ENCODE results near the gene SGPL1. TPM values are rescaled to one million over a fixed set of nuclear protein-coding genes. Genes with fewer than 3 reads are reported as not detected.

SGPL1 gene
- total and polyA plus RNA-seq, 2 experiments from 2014 or later = 12.0 to 42.7 TPM

GRCh38 chr10:70889291-70889690 is 73.5 kb downstream of the SGPL1 start:
- Mint-ChIP-seq H3K27ac (no peak overlapping the region), H3K27me3 (ENCODE audit: insufficient read depth, low read depth, poor library complexity) (peaks cover 1% of the 10 kb centered on the region), H3K4me1 (peaks cover 45% of the 10 kb centered on the region), H3K9me3 (peaks cover 9% of the 10 kb centered on the region), H3K36me3 (ENCODE audit: low read depth) (peaks cover 13% of the 10 kb centered on the region), H3K4me3 (peak overlapping the region; percentile 79; the same call in 1 of the 3 replicates)
- 0 out of 2 replicates have a peak, but pooled peaks cover 3% of the 10 kb centered on the region for H3K36me3 ChIP-seq (ENCODE audit: insufficient read depth)
- no peak overlapping the region for H2AFZ ChIP-seq
- peaks cover 30% of the 10 kb centered on the region for H3K4me1 ChIP-seq (ENCODE audit: insufficient read depth)
- no peaks in the 10 kb centered on the region for H4K20me1 ChIP-seq (replicated peaks; ENCODE audit: insufficient read depth)
- H3K9me2 ChIP-seq (ENCODE audit: insufficient read depth) = no peaks in the 10 kb centered on the region
- H3K27ac ChIP-seq (ENCODE audit: low read depth) = no peak overlapping the region
- no peaks in the 10 kb centered on the region for H3F3A ChIP-seq (replicated peaks; ENCODE audit: low read depth)
- TF ChIP-seq STAT1 (IDR thresholded peaks at IDR 0.05; ENCODE audit: unreplicated experiment) (no peak), ZNF114 (CRISPR knock-in tag; IDR thresholded peaks at IDR 0.05) (no peak), EZH2phosphoT487 (IDR thresholded peaks at IDR 0.05; ENCODE audit: unreplicated experiment) (no peak), NANOG (IDR thresholded peaks at IDR 0.05; ENCODE audit: borderline replicate concordance) (no peak), CREB1 (CRISPR knock-in tag; IDR thresholded peaks at IDR 0.05; ENCODE audit: low read depth) (no peak), ZNF331 (CRISPR knock-in tag; IDR thresholded peaks at IDR 0.05; ENCODE audit: low read depth) (no peak), ZNF462 (CRISPR knock-in tag; IDR thresholded peaks at IDR 0.05) (no peak), JUNB (IDR thresholded peaks at IDR 0.05; ENCODE audit: unreplicated experiment) (no peak), EZH2 (IDR thresholded peaks at IDR 0.05; ENCODE audit: low read depth, unreplicated experiment) (no peak), POLR2AphosphoS5 (IDR thresholded peaks at IDR 0.05; ENCODE audit: low read depth) (no peak), ETS1 (IDR thresholded peaks at IDR 0.05) (no peak)
- TF ChIP-seq, protein P1, sequence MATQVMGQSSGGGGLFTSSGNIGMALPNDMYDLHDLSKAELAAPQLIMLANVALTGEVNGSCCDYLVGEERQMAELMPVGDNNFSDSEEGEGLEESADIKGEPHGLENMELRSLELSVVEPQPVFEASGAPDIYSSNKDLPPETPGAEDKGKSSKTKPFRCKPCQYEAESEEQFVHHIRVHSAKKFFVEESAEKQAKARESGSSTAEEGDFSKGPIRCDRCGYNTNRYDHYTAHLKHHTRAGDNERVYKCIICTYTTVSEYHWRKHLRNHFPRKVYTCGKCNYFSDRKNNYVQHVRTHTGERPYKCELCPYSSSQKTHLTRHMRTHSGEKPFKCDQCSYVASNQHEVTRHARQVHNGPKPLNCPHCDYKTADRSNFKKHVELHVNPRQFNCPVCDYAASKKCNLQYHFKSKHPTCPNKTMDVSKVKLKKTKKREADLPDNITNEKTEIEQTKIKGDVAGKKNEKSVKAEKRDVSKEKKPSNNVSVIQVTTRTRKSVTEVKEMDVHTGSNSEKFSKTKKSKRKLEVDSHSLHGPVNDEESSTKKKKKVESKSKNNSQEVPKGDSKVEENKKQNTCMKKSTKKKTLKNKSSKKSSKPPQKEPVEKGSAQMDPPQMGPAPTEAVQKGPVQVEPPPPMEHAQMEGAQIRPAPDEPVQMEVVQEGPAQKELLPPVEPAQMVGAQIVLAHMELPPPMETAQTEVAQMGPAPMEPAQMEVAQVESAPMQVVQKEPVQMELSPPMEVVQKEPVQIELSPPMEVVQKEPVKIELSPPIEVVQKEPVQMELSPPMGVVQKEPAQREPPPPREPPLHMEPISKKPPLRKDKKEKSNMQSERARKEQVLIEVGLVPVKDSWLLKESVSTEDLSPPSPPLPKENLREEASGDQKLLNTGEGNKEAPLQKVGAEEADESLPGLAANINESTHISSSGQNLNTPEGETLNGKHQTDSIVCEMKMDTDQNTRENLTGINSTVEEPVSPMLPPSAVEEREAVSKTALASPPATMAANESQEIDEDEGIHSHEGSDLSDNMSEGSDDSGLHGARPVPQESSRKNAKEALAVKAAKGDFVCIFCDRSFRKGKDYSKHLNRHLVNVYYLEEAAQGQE (IDR thresholded peaks at IDR 0.05; ENCODE audit: unreplicated experiment) = no peak
- TF ChIP-seq, protein P2, sequence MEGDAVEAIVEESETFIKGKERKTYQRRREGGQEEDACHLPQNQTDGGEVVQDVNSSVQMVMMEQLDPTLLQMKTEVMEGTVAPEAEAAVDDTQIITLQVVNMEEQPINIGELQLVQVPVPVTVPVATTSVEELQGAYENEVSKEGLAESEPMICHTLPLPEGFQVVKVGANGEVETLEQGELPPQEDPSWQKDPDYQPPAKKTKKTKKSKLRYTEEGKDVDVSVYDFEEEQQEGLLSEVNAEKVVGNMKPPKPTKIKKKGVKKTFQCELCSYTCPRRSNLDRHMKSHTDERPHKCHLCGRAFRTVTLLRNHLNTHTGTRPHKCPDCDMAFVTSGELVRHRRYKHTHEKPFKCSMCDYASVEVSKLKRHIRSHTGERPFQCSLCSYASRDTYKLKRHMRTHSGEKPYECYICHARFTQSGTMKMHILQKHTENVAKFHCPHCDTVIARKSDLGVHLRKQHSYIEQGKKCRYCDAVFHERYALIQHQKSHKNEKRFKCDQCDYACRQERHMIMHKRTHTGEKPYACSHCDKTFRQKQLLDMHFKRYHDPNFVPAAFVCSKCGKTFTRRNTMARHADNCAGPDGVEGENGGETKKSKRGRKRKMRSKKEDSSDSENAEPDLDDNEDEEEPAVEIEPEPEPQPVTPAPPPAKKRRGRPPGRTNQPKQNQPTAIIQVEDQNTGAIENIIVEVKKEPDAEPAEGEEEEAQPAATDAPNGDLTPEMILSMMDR (conservative IDR thresholded peaks at IDR 0.05; ENCODE audit: low read depth in 2 of 2) = no peak
- ATAC-seq (no peak), DNase-seq (ENCODE audit: low spot score) (no peak)
- no peaks in the 10 kb centered on the region for H3K27me3 ChIP-seq (ENCODE audit: insufficient read depth)
- no peak overlapping the region for H3K4me3 ChIP-seq
- peak overlapping the region; percentile 79 for H3K4me2 ChIP-seq
- H3K79me2 ChIP-seq (replicated peaks; ENCODE audit: insufficient read depth) = no peaks in the 10 kb centered on the region

All from GM23338 (cell line).